ENCODE measurements around the gene RPLP2.

Gene RPLP2

DNA sequence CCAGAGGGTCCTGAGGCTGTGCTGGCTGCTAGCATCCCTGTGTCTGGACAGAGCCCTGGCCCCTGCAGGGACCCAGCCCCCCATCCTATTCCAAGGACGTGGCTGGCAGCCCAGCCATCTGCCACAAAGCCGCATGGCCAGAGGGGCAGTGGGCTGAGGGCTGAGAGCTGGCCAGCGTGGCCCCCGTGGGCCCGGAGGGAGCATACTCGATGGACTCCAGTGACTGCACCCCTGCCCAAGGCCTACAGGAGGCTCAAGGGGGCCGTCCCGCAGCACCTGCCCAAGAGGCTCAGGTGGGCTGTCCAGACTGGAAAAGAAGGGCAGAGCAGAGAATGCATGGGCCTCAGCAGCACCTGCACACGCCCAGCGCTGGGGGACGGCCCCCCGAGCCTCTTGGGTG is 46.0 kb downstream of the RPLP2 start:
- H3K27ac ChIP-seq = no peak overlapping the region
- TF ChIP-seq, protein P1, sequence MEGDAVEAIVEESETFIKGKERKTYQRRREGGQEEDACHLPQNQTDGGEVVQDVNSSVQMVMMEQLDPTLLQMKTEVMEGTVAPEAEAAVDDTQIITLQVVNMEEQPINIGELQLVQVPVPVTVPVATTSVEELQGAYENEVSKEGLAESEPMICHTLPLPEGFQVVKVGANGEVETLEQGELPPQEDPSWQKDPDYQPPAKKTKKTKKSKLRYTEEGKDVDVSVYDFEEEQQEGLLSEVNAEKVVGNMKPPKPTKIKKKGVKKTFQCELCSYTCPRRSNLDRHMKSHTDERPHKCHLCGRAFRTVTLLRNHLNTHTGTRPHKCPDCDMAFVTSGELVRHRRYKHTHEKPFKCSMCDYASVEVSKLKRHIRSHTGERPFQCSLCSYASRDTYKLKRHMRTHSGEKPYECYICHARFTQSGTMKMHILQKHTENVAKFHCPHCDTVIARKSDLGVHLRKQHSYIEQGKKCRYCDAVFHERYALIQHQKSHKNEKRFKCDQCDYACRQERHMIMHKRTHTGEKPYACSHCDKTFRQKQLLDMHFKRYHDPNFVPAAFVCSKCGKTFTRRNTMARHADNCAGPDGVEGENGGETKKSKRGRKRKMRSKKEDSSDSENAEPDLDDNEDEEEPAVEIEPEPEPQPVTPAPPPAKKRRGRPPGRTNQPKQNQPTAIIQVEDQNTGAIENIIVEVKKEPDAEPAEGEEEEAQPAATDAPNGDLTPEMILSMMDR (IDR thresholded peaks at IDR 0.05) = no peak
- no peak for DNase-seq (ENCODE audit: low spot score)
- H3K4me3 ChIP-seq = no peak overlapping the region

DNA sequence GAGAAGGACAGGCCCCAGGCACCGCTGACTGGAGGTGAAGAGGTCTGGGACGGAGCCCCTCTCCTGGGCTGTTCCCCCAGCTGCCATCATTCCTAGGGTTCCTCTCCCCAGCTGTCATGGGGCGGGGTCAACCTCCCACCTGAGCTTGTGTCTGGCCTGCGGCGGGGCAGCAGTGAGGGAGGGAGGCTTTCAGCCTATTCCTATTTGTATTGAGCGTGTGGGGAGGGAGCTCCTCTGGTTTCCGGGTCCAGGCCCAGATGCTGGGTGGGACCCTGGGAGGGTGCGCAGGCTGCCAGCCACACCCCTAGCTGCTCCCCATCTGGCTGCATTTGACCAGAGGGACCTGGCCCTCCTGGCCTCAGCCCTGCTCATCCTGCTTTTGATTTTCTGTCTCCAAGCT is 46.6 kb downstream of the RPLP2 start:
- TF ChIP-seq, protein P1 (IDR thresholded peaks at IDR 0.05) = no peak
- Histone ChIP-seq H3K27ac (no peak overlapping the region), H3K4me3 (no peak overlapping the region)
- no peak for DNase-seq (ENCODE audit: low spot score)

DNA sequence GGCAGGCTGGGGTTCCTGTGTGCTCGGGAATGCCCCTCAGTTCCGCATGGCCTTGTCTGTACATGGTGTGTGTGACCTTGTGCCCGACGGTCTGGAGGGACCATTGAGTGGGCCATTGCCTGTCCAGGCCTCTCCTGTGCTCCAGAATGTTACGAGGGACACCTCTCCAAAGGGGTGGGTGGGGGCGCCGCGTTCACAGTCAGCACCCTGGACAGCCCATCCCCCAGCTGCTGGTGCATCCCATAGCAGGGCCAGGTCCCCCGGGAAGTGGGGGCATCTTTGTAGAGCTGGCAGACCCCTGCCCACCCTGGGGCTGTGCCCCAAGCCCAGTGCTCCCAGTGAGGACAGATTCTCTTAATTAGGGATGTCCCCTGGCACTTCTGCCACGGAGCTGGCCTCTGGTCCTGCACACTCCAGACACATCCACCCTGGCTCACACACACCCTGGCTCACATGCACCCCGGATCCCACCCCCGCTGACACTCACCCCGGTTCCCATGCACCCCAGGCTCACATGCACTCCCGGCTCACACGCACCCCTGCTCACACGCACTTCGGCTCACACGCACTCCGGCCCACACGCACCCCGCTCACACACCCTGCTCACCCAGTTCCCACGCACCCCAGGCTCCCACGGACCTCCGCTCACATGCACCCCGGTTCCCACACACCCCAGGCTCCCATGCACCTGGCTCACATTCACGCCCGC is 48.4 kb downstream of the RPLP2 start:
- TF ChIP-seq, protein P1 (IDR thresholded peaks at IDR 0.05) = no peak
- Histone ChIP-seq H3K27ac (no peak overlapping the region), H3K4me3 (no peak overlapping the region)
- DNase-seq (ENCODE audit: low spot score) = no peak

DNA sequence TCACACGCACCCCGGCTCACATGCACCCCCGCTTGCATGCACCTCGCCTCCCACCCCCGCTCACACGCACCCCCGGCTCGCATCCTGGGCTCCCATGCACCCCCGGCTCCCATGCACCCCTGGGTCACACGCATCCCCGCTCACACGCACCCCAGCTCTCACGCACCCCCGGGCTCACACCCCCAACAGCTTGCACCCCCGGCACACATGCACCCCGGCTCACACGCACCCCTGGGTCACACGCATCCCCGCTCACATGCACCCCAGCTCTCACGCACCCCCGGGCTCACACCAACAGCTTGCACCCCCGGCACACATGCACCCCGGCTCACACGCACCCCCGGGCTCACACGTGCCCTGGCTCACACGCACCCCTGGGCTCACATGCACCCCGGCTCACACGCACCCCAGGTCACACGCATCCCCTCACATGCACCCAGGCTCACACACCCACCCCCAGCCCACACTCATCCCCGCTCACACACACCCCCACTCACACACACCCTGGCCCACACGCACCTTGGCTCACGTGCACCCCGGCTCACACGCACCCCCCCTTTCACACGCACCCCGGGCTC is 49.1 kb downstream of the RPLP2 start:
- H3K4me3 ChIP-seq = no peak overlapping the region
- TF ChIP-seq, protein P1 (IDR thresholded peaks at IDR 0.05) = no peak
- no peak overlapping the region for H3K27ac ChIP-seq
- no peak for DNase-seq (ENCODE audit: low spot score)

DNA sequence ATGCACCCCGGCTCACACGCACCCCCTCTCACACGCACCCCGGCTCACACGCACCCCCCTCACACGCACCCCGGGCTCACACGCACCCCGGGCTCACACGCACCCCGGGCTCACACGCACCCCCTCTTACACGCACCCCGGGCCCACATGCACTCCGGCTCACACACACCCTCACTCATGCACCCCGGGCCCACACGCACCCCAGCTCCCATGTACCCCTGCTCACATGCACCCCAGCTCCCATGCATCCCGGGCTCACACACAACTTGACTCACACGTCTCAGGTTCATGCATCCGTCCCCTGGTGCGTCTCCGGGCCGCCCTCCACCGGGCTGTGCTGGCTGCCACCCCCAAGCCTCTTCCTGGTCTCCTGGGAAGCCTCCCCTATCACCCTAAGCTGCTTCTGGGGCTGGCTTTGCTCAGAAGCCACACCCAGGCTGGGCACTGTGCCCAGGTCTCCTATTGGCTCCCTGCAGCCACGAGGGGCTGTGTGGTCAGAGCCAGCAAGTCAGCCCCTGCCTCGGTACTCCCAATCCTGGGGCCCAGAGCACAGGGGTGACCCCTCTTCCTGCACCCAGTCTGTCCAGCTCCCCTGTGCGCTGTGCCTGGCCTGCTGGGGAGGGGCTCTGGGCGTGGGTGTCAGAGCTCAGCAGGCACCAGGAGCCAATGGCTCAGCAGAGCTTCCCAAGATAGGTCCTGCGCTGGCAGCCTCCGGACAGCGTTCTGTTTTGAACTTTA is 49.8 kb downstream of the RPLP2 start:
- Histone ChIP-seq H3K4me3 (peak overlapping the region; percentile 47), H3K27ac (peak overlapping the region in 1 of 2 donors; percentile 39)
- DNase-seq (ENCODE audit: low spot score) = no peak
- TF ChIP-seq, protein P1 (IDR thresholded peaks at IDR 0.05) = no peak

DNA sequence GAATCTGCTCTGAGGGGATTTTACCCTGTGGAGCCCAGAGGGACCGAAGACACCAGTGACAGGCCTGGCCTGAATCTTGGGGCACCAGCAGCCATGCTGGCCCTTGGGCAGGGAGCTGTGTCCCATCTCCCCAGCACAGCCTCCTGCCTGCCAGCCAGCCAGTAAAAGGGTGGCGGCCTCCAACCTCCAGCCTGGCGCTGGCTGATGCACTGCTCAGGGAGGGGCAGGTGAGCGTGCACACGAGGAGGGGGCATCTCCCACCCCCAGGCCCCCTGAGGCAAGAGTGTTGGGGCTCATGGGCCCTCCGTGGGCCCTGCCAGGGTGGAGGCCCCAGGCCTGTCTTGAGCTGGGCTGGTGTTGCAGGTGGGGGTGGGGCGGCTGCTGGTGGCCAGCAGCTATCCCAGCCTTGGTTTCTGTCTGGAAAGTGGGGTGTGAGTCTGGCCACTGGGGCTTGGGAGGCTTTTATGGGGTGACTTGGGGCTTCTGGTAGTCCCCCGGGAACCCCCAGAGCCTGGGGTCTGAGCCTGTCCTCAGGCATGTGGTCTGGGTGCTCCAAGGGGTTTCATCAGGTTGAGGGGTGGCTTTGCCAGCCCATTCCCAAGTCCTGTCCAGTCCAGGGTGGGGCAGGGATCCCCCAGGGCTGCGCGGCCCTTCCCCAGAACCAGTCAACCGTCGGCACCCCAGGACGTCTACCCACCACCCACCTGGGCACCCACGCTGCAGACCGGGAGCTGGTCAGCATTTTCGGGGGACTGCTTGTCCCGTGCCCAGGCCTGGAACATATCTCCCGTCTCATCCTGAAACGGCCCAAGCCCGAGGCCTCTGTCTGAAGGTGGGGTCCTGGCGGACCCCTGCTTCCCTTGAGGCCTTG is 50.7 kb downstream of the RPLP2 start:
- no peak for DNase-seq (ENCODE audit: low spot score)
- H3K4me3 ChIP-seq = no peak overlapping the region
- H3K27ac ChIP-seq = peak overlapping the region in 1 of 2 donors; percentile 39
- TF ChIP-seq, protein P1 (IDR thresholded peaks at IDR 0.05) = no peak

Data from coronary artery (tissue), 2 donors.